KG1 (cell line): ENCODE data around the gene CTTN.

Experiments used
- DNase-seq: peaks from one replicate; lab custom pipeline; 2025; lab: John Stamatoyannopoulos, UW

The CTTN gene

DNA sequence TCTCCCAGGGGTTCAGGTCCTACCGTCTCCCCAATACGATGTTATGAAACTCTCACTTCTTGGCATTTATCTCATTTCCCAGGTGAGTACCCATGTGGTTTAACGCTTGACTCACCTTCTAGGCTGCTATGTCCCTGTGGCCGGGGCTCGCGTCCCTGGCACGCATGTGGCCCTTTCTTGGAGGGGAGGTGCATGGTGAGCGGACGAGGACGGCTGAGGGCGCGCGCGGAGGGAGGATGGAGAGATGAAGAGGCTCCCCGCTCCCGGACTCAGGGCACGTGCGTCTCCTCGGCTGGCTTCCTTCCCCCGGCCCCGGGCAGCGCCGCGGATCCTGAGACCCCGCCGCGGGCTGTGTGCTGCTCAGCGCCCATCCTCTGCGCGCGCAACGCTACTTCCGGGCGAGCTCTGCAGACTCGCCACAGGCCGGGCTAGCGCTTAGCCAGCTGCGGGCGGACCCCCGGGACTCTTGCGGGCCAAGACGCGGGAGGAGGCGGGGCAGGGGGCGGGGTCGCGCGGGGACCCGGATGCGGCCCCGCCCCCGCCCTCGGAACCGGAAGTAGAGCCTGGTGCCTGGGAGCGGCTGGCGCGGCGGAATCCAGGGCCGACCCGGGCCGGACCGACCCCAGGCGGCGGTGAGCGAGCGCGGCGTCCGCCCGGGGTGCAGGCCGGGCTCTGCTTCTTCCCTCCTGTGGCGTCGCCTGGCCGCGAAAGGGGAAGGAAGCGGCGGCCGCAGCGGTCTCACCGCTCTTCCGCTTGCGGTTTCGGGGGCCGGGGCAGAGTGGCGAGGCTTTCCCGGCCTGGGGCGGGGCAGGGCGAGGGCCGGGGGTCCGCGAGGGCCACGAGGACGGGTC, at the start of gene CTTN:
CTTN (plus strand) TSS at position 547 of the 851 bp plus-strand sequence. CDS start 8,769 bp downstream, outside the sequence.
- peak; percentile 79 for DNase-seq

DNA sequence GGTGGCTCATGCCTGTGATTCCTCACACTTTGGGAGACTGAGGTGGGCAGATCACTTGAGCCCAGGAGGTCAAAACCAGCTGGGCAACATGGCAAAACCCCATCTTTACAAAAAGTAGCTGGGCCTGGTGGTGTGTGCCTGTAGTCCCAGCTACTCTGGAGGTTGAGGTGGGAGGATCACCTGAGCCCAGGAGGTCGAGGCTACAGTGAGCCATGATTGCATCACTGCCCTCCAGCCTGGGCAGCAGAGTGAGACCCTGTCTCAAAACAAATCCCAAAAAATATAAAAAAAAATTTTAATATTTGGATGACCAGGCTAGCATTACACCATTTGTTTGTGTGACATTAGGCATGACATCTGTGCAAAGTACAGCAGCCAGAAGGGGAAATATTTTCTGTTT, 49.7 kb upstream of the CTTN start:
- DNase-seq: no peak

DNA sequence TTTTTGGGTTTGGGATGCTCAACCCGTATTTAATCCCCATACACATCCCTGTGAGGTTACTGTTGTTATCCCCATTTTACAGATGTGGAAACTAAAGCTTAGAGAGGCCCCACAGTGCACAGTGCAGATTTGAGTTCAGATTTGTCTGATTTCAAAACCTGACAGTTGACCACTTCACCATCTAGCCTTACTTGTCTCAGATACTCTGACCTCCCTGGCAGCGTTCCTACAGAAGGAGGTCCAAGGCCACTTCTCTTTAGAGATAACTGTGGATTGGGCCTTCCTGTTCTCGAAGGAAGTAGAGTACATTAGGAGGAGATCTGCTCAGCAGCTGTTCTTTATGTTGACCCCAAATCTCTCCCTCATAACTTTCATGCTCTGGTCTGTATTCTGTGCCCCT, 46.7 kb upstream of the CTTN start:
- no peak for DNase-seq

DNA sequence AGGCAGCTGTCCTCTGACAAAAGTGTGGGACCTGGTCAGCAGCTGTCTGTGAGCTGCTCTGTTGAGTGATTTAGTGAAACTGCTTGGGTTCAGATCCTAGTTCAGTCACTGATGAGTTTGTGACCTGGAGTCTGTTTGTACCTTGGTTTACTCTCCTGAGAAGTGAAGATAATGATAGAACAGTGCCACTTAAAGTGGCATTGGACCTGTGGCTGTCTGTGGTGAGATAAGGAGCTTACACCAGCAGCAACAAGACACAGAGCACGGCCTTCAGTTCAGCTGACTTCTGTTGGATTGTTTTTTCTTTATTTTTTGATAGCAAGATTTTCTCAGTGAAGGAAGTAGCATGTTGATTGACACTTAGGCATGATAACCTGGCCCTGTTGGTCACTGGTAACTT, 46.2 kb upstream of the CTTN start:
- no peak for DNase-seq

GRCh38 chr11:70352601-70353000, 45.7 kb upstream of the CTTN start:
- no peak for DNase-seq

DNA sequence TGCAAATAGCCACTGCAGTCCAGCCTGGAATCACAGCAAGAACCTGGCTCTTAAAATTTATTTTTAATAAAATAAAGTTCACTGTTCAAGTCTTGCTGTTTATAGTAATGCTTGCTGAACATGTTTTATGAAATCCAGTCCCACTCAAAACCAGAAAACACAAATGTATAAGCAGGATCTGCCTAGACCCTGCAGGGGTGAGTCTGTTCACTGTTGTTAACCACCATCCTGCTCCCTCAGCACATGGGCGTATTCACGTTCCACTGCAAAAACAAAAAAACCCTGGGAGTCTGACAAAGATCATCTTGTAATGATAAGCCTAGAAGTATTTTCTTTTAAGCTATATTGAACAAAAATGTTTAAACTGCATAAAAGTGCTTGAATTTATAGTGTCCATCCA, 45.0 kb upstream of the CTTN start:
- DNase-seq: no peak

GRCh38 chr11:70353900-70354568, 44.3 kb upstream of the CTTN start:
- DNase-seq: no peak

DNA sequence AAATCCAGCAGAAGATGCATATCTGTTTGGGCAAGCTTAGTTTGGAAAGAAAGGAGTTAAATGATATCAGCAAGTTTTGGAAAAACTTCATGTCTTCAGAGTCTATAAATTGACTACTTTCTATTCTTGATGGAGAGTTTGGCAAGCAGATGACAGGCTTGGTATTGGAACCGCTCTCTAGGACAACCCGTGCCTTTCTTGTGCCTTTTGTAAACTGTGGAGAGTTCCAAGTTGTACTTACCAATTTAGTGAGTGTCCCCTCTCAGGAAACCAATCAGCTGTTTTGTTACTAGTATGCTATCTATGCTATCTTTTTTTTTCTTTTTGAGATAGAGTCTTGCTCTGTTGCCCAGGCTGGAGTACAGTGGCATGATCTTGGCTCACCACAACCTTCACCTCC, 43.7 kb upstream of the CTTN start:
- no peak for DNase-seq

- DNase-seq: peak; percentile 54
Measured at GRCh38 chr11:70358753-70359152, 39.6 kb upstream of the CTTN start.

GRCh38 chr11:70359451-70360205, 38.7 kb upstream of the CTTN start:
- DNase-seq: no peak

DNA sequence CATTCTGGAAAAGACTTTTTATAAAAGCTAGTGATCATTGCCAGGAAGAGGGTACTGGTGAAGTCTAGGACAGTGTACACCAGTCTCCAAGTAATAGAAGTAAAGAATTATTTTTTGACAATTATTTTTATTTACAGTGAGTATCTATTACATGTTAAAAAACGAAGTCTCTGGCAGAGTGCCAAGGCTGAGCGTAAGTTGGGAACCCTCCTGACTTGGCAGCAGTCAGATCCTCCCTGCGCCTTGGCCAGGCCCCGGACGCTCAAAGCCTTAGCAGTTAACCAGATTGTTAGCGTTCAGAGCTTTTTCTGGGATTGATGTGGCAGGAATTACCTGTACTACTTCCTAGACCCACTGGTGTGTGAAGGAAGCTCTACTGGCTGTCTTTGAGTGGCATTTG, 38.1 kb upstream of the CTTN start:
- DNase-seq: no peak

DNA sequence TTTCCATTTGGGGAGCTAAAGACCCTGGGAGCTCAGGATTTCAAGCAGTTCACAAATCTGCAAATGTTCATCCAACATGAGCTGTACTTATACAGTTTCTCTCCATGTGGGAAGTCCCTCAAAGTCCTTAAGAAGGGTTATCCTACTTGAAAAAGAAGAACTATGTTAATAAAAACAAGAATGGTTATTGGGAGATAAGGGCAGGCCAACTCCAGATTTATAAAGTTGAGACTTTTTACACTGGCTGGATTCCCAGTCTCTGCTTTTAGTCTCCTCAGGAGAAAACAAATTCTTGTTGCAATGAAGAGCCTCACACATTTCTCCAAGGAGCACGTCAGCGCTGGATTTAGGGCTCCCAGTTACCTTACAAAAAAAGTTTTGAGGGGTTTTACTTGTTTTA, 34.2 kb upstream of the CTTN start:
- no peak for DNase-seq

DNA sequence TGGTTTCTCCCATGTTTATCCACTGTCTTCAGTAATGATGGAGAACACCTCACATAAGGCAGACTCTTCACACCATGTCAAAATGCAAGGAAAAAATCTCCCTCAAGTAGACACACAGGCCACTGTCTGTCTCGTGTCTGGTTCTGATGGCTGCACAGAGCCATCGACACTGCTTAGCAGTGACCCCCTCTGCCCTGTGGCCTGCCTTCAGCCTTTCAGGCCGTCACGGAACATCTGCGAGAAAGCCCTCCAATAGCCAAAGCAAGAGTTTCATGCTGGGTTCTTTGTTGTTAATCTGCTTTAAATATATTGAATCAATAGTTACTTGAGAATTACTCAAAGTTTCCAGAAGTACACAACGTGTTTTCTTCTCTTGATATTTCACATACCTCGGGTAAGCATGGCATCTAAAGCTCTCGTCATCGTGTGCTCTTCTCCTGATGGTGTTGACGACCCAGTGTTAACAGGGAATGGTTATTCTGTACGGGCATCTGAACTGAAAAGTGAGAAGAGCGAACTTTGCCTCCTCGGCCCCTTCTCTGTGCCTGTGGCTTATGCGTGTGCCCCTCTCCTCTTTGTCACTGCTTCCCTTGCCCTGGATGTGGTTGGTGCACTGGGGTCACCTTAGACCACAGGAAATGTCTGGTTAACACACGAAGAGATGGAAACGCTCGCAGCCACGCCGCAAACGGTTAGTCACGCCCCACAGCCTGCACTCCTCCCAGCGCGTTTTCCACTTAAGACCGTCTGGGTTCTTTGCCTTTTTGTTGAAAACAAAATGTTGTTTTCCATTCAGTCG, 33.4 kb upstream of the CTTN start:
- peak; percentile 89 for DNase-seq

DNA sequence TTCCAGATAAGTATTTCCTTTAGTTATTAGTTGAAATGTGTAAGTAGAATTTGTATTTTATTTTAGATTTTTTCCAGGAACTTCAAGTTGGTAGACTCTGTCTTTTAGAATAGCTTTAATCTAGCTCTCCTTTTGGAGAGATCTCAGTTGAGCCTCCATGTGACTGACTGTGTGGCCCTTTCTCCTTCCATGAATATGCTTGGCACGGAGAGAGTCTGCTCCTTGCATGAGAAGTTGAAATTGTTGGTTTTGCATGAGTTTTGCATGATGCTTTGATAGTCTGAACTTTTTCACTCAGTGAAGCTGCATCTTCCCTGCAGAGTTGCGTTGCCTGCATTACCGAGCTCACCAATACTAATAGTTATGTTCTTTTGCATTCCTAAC, 32.8 kb upstream of the CTTN start:
- DNase-seq: peak; percentile 68

DNA sequence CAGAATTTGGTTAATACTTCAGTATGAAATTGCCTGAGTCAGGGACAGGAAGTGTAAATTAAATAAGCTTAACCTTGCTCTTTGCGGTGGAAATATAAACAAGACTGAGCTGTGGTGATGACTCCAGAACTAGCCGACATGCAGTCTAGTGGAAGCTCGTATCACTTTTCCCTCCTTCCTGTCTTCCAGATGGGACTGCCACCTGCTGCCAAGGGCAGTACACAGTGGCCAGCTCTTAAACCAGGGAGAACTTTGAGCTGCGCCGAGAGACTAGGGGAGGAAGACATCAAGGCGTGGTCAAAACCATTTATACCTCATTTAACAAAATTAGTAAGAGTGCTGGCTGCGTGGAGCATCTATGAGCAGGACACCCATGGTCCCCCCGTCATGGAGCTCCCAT, 31.3 kb upstream of the CTTN start:
- DNase-seq: no peak

- DNase-seq: no peak
Measured at GRCh38 chr11:70368961-70369360, 29.4 kb upstream of the CTTN start.

- DNase-seq: no peak
Measured at GRCh38 chr11:70371241-70371640, 27.1 kb upstream of the CTTN start.

GRCh38 chr11:70372076-70372475, 26.3 kb upstream of the CTTN start:
- no peak for DNase-seq

- no peak for DNase-seq
Measured at GRCh38 chr11:70376621-70377020, 21.7 kb upstream of the CTTN start.

DNA sequence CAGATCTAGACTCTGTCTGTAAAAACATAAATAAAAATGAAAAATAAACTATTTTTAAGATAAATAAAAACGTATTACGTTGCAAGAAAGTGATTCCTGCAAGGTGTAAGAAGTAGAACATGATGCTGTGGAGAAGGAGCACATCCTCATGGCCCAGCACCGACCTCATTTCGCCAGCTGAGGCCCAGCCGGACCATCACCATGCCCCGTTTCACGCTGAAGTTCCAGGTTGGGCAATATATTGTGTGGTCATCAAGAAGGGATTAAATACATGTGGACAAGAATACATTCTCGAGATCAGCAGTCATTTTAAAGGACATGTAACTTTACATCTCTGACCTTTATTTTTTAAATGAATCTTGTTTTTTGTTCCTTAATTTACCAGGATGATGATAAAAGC, 20.7 kb upstream of the CTTN start:
- no peak for DNase-seq

DNA sequence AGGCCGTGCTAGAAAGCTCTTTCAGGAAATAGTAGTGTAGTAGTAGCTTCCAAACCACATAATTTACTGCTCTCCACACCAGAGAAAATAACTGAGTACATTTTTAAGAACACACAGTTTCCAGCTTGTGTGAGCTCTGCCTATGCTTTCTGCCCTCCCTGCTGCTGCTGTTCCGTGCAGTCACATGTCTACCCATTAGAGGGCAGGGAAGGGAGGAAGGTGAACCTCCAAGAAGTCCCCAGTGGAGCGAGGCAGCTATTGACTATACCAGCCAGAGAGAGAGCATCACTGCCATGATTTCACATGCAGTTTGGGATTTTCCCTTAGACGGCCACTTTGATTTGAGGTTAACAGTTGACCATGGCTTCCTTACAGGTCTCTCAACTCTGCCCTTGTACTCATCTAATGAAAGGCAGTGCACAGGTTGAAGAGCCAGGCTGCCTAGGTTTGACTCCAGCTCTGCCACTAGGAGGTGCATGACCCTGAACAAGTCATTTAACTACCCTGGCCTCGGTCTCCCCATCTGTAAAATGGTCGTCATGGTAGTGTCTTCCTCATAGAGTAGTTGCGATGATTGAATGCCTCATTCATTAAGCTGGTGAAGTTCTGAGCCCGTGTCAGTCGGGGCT, 19.7 kb upstream of the CTTN start:
- no peak for DNase-seq

DNA sequence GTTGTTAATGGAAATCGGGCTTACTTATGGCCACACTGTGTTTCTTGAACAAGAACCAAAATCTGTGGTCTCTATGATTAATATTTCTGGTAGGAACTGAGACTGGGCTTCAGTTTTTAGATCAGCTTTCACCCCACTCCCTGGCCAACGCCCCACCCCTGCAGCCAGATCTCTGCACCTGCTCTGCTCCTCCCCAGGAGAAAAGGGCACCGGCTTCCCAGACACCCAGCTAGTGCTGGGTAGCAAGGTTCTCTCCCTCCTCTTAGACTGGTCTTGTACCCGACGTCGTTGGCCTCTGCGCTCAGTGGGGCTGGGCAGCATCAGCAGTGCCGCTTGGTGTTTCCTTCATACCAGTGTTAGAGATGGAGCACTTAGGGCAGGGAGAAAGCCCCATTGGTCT, 17.0 kb upstream of the CTTN start:
- DNase-seq: no peak
